H1 (cell line): ENCODE results near the gene MYO15A.

Experiments
- BRCA1 ChIP-seq: IDR thresholded peaks from 2 replicates; pipeline ENCODE4 v1.6.1; 2012; ENCODE audit warnings: low read depth, low read length, improper control_type of control experiment
- CTCF ChIP-seq, 3 experiments: IDR thresholded peaks; 1 replicate in 2 of 3; 2 replicates in 1 of 3; pipeline versions ENCODE4 v1.5.1 to v1.6.1; 2011; ENCODE audit warnings: low read length in 3 of 3, mild to moderate bottlenecking in 3 of 3, inconsistent platforms in 2 of 3, low read depth in 1 of 3, moderate library complexity in 1 of 3; ENCODE audit not compliant: insufficient read depth in 1 of 3; ENCODE audit errors: control extremely low read depth in 1 of 3
- EZH2 ChIP-seq: fragments of 200-600 bp; sonication (generic); IDR thresholded peaks from 2 replicates; pipeline ENCODE4 v1.7.1; 2012; ENCODE audit warnings: low read depth, mild to moderate bottlenecking, moderate library complexity, low read length, inconsistent platforms; ENCODE audit not compliant: severe bottlenecking
- MAFK ChIP-seq: IDR thresholded peaks from 2 replicates; pipeline ENCODE4 v1.6.1; 2012; ENCODE audit warnings: low read depth, mild to moderate bottlenecking, improper control_type of control experiment, low read length

GRCh38 chr17:18194804-18195203 lies 86.2 kb downstream of the MYO15A start:
- no peak for TF ChIP-seq BRCA1
- no peak for TF ChIP-seq MAFK
- TF ChIP-seq CTCF (IDR thresholded peaks at IDR 0.05; ENCODE audit: control extremely low read depth in 1 of 3, insufficient read depth in 1 of 3, low read depth in 1 of 3, low read length in 3 of 3), result no peak
- TF ChIP-seq EZH2, result no peak
